HTERT RPE-1 (cell line): ENCODE measurements around the gene STOX2.
"Not testable (repeated sequence)": the region's sequence is repeated elsewhere in the genome, so short reads cannot be mapped to it uniquely, and the experiment has no call there.

Experiments used
- in situ Hi-C: fragments of 300-500 bp; cut with MboI; formaldehyde crosslinking; loops from 4 replicates; pipeline ENCODE4 v1.14.3; 2020; ENCODE audit warnings: low sequenced_read_pairs

STOX2 gene

DNA sequence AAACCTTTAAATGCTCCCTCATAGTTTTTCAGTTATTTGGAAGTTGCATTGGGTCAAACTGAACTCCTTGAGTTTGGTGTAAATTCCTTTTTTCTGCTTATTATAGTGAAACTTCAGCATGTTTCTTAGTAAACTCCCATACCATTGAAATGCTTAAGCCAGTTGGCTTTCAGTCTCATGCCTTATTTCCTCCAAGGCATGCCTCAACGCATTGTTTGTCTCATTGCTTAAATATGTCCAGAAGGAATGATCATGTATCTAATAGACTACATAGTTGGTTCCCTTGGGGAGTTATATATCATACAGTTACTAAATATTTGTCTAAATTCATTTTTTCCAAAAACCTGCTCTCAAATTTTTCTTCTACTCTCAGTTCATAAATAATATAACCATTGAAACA, 114.0 kb downstream of the STOX2 start:
- in situ Hi-C loops = no loop called here

DNA sequence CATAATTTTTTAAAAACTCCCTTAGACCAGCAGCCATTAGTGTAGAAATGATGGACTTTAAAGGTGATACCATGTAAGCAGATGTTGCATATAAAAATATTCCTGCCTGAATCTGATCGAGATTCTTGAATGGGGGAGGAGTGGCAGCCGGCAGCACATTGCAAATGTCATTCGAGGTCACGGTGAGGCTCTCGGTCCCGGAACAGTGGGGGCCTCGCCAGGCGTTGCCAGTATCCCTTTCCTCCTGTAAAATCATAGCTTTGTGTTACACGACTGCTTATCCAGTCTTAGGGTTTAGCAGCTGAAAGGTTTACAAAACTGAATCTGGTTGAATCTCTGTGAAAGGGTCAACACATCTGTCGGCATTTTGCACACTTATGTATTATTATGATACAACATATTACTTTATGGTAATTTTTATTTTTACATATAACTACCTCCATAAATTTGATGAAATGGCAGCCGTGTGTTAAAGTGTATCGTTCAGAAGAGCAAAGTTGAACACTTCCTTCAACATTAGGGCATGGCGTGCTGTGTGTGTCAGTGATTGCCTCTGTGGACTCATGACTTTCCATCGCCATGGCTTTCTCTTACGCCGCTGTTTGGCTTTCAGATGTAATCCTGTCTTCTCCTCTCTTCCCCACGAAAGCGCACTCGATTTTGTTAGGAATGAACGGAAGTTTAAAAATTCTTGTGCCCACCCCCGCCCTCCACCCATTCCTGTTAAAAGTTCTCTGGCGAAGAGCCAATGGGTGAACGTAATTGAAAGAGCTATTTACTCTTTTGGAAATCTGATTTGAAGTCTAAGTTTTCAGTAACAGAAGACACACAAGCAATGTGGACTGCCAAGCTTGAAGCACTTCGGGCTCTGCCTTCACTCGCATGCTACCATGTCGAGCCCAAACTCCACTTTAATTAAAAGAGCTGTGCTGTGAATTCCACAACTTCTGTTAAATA, 114.8 kb downstream of the STOX2 start:
- in situ Hi-C loops = no loop called here

DNA sequence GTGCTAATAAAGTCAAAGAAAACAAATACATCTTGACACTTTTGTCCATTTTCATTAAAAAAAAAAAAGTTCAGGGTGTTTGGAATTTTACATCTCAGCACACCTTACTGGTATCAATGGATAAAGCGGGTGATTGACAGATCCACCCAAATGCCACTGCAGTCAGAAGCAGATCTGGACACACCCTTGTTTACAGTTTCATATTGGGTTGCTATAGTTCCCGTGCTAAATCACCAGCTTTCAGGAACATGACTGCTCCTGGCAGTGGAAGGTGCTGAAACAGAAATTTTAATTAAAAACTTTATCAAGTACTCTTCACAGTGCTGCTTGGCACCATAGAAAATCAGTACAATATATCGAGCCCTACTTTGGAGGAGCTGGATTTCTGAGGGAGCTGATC, 116.3 kb downstream of the STOX2 start:
- in situ Hi-C loops = no loop called here

DNA sequence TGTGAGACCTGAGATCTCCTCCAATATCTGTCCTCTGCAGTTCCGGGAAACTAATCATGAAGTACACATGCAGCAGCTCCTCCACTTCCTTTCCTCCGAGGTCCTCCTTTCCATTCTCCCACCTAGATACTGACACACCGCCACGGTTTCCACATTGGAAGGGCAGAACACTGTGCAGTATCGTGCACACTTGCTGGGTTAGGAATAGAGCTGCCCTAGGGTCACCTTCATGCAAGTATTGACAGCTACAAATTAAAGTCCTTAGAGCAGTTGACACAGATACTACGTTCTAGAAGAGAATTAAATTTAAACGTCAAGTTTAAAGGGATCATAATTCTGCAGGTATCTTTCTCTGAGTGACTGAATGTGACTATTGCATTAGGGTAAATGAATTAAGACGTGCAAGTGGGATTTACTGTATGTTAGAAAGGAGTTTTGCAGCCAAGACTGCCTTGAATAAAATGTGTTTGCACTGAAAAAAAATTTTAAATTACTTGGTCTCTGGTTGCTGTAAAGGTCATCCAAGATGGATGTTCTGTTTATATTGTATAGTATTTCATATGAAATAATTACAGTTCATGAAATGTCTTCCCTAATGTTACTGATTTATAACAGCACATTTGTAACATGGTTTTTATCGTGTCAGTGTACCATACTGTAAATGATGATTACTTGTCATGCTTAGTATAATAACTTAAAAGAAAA, 117.7 kb downstream of the STOX2 start:
- in situ Hi-C loops = no loop called here

DNA sequence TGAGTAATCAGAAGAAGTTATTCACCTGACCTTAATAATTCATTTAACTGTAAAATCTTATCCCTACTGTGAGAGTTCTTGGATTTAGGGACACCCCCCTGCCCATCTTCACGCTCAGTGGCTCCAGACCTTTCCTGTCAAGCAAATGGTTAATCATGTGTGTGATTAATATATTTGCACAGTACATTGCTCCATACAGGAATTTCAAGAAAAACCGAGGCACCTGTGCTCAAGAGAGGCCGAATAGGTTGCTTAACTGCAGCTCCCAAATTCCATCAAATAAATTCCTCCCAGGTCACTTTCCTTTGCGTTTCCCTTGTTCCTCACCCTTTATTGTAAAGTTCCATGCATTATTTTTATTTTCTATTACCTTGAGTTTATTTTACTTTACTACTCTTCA, 119.5 kb downstream of the STOX2 start:
- in situ Hi-C loops = no loop called here

DNA sequence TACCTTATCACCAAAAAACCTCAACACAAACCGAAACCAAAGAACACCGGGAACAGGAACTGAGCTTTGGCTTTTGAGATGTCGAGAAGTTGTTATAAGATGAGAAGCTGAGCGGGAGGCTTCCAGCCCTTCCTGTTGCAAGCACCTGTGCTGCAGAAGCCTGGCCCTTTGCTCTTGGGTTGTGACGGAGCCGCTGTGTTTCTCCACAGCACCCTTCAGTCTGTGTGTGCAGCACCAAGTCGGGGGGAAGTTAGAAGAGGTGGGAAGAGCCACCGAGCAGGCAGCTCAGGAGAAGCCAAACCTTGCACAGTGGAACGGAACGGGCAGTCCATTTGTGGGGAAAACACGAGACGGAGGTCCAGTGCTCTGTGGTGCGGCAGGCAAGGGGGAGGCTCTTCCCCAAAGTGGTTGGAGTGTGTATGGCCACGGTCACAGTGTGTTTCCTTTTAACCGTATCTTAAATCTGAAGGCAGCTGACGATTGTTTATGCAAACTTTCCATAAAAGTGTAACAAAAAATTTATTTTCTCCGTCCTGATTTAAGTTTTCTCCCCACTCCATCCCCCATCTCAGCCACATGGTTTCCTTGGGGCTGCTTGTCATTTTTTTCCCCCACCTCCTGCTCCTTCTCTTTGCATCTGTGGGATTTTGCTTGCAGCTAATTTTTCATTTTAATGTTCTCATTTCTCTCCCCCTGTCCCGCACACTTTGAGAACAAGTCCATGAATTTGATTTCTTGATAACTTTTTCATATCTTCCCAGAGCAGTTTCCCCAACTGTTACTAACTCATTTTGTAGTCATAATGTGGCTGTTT, 123.7 kb downstream of the STOX2 start:
- in situ Hi-C loops = no loop called here

DNA sequence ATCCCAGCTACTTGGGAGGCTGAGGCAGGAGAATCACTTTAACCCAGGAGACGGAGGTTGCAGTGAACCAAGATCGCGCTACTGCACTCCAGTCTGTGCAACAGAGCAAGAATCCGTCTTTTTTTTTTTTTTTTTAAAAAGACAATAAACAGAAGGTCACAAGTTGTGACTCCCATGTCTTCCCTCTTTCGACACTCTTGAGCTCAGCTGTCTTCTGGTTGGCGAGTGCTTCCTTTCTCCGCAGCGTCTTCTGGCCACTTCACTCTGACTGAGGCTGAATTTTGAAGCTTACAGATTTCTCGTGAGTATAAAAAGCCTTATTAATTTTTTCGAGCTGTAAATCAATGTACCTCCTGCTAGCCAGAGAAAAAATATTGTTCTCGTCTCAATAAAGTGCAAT, 124.9 kb downstream of the STOX2 start:
- in situ Hi-C loops = no loop called here

DNA sequence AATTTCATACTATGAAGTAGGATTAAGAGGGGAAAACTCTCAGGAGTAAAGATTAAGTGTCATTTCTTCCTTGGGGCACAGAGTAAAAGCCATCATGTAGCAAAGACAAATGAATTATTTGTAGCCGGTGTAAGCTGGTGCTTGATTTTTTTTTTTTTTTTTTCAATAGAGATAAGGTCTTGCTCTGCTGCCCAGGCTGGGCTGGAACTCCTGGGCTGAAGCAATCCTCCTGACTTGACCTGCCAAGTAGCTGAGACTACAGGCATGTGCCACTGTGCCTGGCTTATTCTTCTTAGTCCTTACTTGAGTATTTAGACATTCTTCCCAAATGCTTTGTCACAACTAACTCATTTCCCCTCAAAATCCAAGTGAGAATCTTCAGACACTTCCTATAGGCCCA, 125.7 kb downstream of the STOX2 start:
- in situ Hi-C loops = no loop called here

DNA sequence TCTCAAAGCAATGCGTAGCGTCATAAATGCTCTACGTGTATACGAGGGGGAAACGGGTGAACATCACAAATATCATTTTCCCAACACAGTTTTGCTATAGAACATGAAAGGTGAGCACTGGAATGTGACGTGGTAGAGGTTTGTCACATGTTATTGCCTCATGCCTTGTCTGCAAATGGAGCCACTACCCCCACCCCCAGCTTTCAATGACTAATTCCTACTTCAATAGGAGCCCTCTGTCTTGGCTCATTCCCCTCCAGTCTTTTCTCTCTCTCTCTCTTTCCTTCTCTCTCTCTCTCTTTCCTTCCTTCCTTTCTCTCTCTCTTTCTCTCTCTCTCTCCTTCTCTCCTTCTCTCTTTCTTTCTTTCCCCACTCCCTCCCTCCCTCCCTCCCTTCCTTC, 127.0 kb downstream of the STOX2 start:
- in situ Hi-C loops = no loop called here

DNA sequence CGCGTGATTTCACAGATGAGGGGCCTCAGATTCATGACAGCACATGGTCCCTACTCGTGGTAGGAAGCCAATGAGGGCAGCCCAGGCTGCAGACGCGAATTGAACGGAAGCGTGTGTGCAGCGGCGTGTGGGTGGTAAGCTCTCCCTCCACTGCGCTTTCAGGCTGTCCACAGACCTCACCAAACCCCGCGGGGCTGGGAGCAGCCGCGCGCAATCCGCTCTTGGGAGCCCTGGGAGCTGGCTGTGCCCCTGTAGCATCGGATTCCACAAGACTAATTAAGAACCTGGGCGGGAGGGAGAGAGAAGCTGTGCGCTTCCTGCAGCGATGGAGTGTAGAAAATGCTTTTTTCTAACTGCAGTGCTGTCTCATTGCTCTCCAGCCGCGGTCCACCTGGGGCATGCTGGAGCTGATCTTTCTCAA, 134.9 kb downstream of the STOX2 start:
- in situ Hi-C loops = no loop called here

DNA sequence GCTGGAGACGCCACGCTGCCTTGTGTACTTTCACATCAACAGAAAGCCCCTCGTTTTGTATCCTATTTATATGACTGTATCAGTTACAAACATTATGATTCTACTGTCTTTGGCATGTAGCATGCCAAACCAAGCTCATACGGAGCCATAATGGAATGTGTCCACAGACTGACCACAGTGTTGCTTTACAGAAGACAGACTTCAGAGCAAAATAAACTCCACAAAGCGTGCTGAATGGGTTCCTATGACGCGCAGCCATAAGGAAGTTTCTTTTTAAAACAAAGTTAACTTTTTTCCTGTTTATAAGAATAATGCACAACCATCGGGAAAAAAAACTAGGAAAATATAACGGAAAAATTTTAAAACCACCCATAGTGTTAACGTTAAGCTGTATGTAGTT, 136.0 kb downstream of the STOX2 start:
- in situ Hi-C loops = no loop called here

DNA sequence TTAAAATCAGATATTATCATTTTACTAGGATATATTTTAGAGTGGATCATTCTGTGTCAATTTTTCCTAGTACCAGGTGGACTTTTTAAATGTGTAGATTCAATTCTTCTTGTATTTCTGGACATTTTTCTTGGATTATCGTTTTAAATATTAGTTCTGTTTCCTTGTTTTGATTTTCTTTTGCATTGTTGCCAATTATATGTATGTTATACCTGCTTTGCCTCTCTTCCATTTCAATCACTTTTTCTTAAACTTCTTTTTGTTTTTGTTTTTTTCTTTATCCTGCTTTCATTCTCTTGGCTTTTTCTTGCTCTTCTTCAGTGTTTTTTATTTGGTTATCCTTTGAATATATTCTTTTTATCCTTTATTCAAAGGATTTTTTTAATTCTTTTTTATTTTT, 141.0 kb downstream of the STOX2 start:
- in situ Hi-C loops = no loop called here

DNA sequence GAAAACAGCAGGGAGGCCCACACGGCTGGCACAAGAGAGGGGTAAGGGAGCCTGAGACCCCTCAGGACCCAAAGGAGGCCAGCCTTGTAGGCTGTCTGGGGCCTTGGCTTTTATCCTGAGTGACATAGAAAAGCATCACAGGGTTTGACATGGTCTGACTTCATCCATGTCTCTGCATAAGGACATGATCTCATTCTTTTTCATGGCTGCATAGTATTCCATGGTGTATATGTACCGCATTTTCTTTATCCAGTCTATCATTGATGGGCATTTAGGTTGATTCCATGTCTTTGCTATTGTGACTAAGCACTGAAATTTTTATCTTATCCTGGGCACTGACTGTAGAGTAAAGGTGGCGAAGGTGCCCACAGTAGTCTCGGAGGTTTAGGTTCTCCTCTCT, 146.2 kb downstream of the STOX2 start:
- in situ Hi-C loops = not testable (repeated sequence)

DNA sequence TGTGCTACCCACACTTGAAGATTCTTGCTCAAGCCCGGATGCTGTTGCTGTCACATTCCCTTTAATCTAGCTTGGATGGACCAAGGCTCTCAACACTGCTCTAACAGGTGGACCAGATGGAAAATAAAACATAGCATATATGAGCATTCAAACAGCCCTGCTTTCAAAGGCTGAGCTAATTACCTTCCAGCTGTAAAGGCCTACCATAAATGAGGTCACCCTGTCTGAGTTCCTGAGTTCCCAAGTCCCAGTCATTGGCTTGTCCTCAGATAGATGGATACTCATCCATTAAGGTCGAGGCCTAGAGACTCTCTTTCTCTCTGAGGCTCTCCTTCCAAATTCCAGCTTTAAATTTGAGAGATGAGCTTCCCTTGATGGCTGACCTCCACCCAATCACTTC, 147.5 kb downstream of the STOX2 start:
- in situ Hi-C loops = no loop called here

DNA sequence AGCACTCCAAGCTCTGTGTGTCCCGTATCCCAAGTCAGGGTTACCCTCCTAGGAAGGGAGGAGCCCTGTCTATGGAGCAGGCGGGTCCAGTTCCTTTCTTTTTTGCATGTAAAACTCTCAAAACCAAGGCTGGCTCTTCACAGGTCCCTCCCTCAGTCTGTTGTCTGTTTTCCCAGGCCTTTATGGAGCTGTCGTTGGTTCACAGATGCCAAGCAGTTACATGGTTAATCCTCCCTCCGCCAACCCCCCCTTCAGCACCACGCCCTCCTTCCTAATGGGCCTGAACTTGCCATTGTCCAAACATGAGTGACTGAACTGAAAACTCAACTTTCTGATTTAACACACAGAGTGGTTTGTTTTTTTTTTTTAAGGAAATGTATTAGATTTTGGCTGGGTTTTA, 148.3 kb downstream of the STOX2 start:
- in situ Hi-C loops = no loop called here

DNA sequence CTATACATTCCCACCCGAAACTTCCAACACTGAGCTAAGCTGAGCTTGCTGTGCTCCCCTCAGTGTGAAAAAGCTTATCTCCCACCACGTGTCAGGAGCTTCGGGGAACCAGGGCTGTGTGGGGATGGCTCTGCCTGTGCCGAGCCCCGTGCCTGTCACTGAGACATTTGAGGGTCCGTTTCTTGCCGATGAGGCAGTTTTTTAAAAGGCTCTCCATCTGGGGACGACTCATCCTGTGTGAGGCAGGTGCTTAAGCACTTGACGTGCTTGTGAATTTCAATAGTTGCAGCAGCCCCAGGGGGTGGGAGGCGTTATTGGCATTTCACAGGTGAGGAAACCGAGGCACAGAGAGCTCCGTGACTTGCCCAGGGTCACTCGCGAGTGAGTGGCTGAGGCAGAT, 151.8 kb downstream of the STOX2 start:
- in situ Hi-C loops = no loop called here

DNA sequence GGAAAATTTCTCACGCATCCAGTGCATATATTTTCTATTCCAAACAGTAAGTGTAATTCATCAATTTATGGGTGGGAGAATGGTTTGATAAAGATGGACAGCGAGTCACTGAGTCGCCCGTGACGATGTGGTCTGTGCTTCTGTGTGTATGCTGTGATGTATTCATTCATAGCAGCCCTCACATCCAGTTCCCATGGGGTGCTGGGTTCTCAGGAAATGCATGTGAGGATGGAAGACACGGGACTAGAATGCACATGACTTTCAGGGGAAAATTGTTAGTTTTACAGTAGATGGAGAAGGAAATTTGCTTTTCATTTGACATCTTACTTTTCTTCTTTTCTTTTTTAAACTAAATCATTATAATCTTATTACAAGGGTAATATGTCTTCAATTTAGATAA, 152.9 kb downstream of the STOX2 start:
- in situ Hi-C loops = no loop called here

DNA sequence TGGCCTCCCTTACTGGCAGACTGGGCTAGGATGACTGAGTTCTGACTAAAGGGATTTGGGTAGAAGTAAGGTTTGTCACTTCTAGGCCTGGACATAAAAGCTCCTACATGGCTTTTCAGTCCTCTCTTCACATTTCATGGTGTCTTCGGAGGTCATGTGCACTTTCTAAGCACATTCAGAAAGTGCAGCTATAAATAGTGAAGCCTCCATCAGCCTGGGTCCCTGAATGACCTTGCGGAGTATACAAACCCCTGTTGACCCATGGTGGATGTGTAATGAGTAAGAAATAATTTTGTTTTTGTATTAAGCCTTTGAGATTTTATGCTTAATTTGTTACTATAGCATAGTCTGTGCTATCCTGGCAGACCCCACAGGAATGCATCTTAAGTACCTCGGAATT, 154.0 kb downstream of the STOX2 start:
- in situ Hi-C loops = no loop called here

DNA sequence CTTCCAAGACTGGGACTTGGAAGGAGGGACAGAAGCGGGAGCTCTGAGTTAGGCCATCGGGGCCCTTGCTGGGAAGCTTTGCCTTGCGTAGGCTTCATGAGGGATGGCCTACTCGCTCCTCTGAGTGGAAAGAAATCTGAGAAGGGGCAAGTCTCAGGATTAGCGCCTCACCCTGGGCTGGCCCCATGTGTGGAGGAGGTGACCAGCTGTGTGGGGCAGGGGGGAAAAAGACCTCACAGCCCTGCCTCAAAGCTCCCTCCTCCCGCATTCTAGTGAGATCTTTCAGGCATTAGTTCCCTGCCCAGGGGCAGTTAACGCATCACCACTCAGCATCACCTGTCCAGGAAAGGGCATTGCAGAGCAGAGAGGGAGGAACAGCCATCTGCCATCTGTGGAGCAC, 156.5 kb downstream of the STOX2 start:
- in situ Hi-C loops = no loop called here

DNA sequence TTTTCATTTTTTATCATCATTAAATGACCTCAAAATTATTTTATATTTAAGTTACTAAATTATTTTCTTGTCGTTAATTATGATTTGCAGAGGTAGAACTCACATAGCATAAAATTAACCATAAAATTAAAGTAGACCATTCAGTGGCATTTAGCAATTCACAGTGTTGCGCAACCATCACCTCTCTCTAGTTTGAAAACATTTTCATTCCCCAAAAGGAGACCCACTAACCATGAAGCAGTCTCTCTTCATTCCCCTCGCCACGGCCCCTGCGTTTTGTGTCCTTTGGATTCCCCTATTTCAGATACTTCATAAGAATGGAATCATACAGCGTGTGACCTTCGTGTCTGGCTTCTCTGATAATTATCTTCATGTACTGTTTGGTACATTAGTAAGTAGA, 157.7 kb downstream of the STOX2 start:
- in situ Hi-C loops = no loop called here

DNA sequence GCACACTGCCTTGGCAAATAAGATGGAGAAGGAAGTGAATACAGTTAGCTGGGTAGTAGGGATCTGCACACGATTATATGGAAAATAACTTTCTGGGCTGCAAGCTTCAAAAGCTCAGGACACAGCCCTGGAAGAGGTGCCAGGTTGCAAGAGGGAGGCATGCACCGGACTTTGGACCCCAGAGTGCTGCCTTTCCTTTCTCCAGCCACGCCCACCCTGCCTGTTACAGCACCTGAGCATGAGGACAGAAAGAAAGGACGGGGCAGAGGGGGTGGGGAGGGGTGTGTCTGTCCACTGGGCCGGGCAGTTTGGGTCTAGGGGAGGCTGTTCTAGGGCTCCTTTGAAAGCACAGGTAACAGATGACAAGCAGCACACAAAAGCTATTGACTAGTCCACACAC, 159.8 kb downstream of the STOX2 start:
- in situ Hi-C loops = no loop called here
